Liver (tissue), 9 donors: ENCODE results near the gene BNC2. TPM values are rescaled to one million over a fixed set of nuclear protein-coding genes. Genes with fewer than 3 reads are reported as not detected.

Source experiments
- DNase-seq: peaks from one replicate; pipeline ENCODE4 v3.0.0-alpha.2; 2017; ENCODE audit warnings: low spot score
- H3K27ac ChIP-seq, 2 donors: one replicate each; pipeline ENCODE4 v1.7.0; 2013; ENCODE audit warnings: inconsistent platforms in 2 of 2, low read length in 2 of 2, control low read depth in 1 of 2, low read depth in 1 of 2, mild to moderate bottlenecking in 1 of 2
- H3K27me3 ChIP-seq, 4 donors: one replicate each; pipeline versions ENCODE4 v1.6.1 to v1.7.0; 2013; ENCODE audit warnings: low read length in 3 of 4, inconsistent platforms in 1 of 4, mild to moderate bottlenecking in 1 of 4, moderate library complexity in 1 of 4; ENCODE audit not compliant: control insufficient read depth in 4 of 4, insufficient read depth in 4 of 4
- H3K36me3 ChIP-seq, 4 donors: one replicate each; pipeline versions ENCODE4 v1.6.1 to v1.7.0; 2013; ENCODE audit warnings: low read length in 3 of 4, mild to moderate bottlenecking in 3 of 4, low read depth in 1 of 4, moderate library complexity in 1 of 4; ENCODE audit not compliant: control insufficient read depth in 4 of 4, insufficient read depth in 3 of 4
- H3K4me1 ChIP-seq, 4 donors: one replicate each; pipeline versions ENCODE4 v1.6.1 to v1.7.0; 2013; ENCODE audit warnings: low read length in 3 of 4, mild to moderate bottlenecking in 3 of 4, moderate library complexity in 1 of 4; ENCODE audit not compliant: control insufficient read depth in 4 of 4, insufficient read depth in 4 of 4
- H3K4me3 ChIP-seq, 3 donors: one replicate each; pipeline versions ENCODE4 v1.6.1 to v1.7.0; 2013; ENCODE audit warnings: low read length in 3 of 3, control low read depth in 1 of 3, low read depth in 1 of 3, mild to moderate bottlenecking in 1 of 3
- H3K9ac ChIP-seq, 2 donors: one replicate each; pipeline ENCODE4 v1.7.0; 2013; ENCODE audit warnings: low read length in 2 of 2, mild to moderate bottlenecking in 2 of 2, moderate library complexity in 2 of 2, control low read depth in 1 of 2, low read depth in 1 of 2
- H3K9me3 ChIP-seq, 4 donors: one replicate each; pipeline versions ENCODE4 v1.6.1 to v1.7.0; 2013; ENCODE audit warnings: low read length in 3 of 4; ENCODE audit not compliant: control insufficient read depth in 4 of 4
- ATF3 ChIP-seq: IDR thresholded peaks from 2 replicates; pipeline ENCODE4 v1.6.1; 2016; ENCODE audit warnings: antibody characterized with exemption
- EGR1 ChIP-seq, 2 donors: IDR thresholded peaks; 2 replicates each; pipeline ENCODE4 v1.6.1; 2016 to 2018; ENCODE audit warnings: antibody characterized with exemption in 2 of 2, low read depth in 2 of 2
- FOXA1 ChIP-seq: IDR thresholded peaks from 2 replicates; pipeline ENCODE4 v1.6.1; 2016; ENCODE audit warnings: antibody characterized with exemption
- HNF4A ChIP-seq, 2 donors: conservative IDR thresholded peaks; 2 replicates each; pipeline ENCODE4 v1.6.1; 2016; ENCODE audit warnings: antibody characterized with exemption in 2 of 2, mild to moderate bottlenecking in 2 of 2
- HNF4G ChIP-seq: IDR thresholded peaks from 2 replicates; pipeline ENCODE4 v1.6.1; 2016; ENCODE audit warnings: antibody characterized with exemption
- JUND ChIP-seq, 2 donors: IDR thresholded peaks; 2 replicates each; pipeline ENCODE4 v1.6.1; 2016; ENCODE audit warnings: antibody characterized with exemption in 2 of 2
- MAX ChIP-seq: IDR thresholded peaks from 2 replicates; pipeline ENCODE4 v1.6.1; 2016; ENCODE audit warnings: antibody characterized with exemption
- NR2F2 ChIP-seq: IDR thresholded peaks from 2 replicates; pipeline ENCODE4 v1.6.1; 2016; ENCODE audit warnings: antibody characterized with exemption
- RAD21 ChIP-seq, 2 donors: IDR thresholded peaks; 2 replicates each; pipeline ENCODE4 v1.6.1; 2016; ENCODE audit warnings: antibody characterized with exemption in 2 of 2, mild to moderate bottlenecking in 2 of 2
- SP1 ChIP-seq: IDR thresholded peaks from 2 replicates; pipeline ENCODE4 v1.6.1; 2018; ENCODE audit warnings: antibody characterized with exemption, mild to moderate bottlenecking
- TAF1 ChIP-seq: conservative IDR thresholded peaks from 2 replicates; pipeline ENCODE4 v1.6.1; 2016; ENCODE audit warnings: antibody characterized with exemption, mild to moderate bottlenecking
- ZBTB33 ChIP-seq: IDR thresholded peaks from 2 replicates; pipeline ENCODE4 v1.6.1; 2016; ENCODE audit warnings: antibody characterized with exemption
- WGBS: extraction: QIAGEN DNeasy Blood & Tissue Kit; methylation state at CpG from one replicate; pipeline ENCODE4 v1.1.7; 2013; 5-methylcytosine and 5-hydroxymethylcytosine counted together
- polyA plus RNA-seq, 2 donors: library from polyadenylated mRNA; stranded (reverse) in 1 of 2; unstranded in 1 of 2; fragments of 200-250 nt in 1 of 2; fragments of >200 nt in 1 of 2; fragmentation: Nextera tagmentation in 1 of 2; extraction: Ambion mirVana in 1 of 2; gene quantifications; one replicate each; pipeline versions ENCODE4 v1.2.1 to v1.2.3, GENCODE V29; 2013 to 2015
- total RNA-seq, 2 donors: library from RNA; depleted of rRNA; stranded (reverse); fragments of >200 nt; gene quantifications; one replicate each; pipeline ENCODE4 v1.2.3, GENCODE V29; 2014
- donor health status: healthy.
- donor health status: healthy.
- donor health status: healthy.
- donor health status: healthy.
- donor health status: healthy.

The BNC2 gene
- total and polyA plus RNA-seq, 4 donors, result 0.07 to 0.67 (median 0.08) TPM

GRCh38 chr9:16611983-16612382, 258.5 kb downstream of the BNC2 start:
- Histone ChIP-seq H3K4me1 (no peaks in the 10 kb centered on the region), H3K4me3 (no peak overlapping the region), H3K9ac (no peak overlapping the region), H3K27me3 (no peaks in the 10 kb centered on the region), H3K9me3 (no peaks in the 10 kb centered on the region), H3K36me3 (no peaks in the 10 kb centered on the region), H3K27ac (no peak overlapping the region)
- DNase-seq, result no peak
- WGBS, result 65% methylated on average over 2 of the region's 2 CpGs
- TF ChIP-seq SP1 (no peak), ZBTB33 (no peak), HNF4A (conservative IDR thresholded peaks at IDR 0.05) (no peak)

GRCh38 chr9:16611001-16611400, 259.5 kb downstream of the BNC2 start:
- DNase-seq, result no peak
- no peak for TF ChIP-seq EGR1 (IDR thresholded peaks at IDR 0.05; ENCODE audit: low read depth in 2 of 2)
- no peak for TF ChIP-seq SP1
- no peak for TF ChIP-seq MAX
- no peak for TF ChIP-seq FOXA1
- no peak for TF ChIP-seq ATF3
- no peak for TF ChIP-seq RAD21 (IDR thresholded peaks at IDR 0.05)
- no peak for TF ChIP-seq JUND (IDR thresholded peaks at IDR 0.05)
- no peak for TF ChIP-seq TAF1
- TF ChIP-seq HNF4G, result no peak
- TF ChIP-seq ZBTB33, result no peak
- TF ChIP-seq NR2F2, result no peak
- no peaks in the 10 kb centered on the region for H3K27me3 ChIP-seq
- 66% methylated on average over 4 of the region's 4 CpGs for WGBS
- H3K36me3 ChIP-seq, result no peaks in the 10 kb centered on the region
- no peak overlapping the region for H3K27ac ChIP-seq
- H3K4me3 ChIP-seq, result no peak overlapping the region
- no peaks in the 10 kb centered on the region for H3K9me3 ChIP-seq
- no peak overlapping the region for H3K9ac ChIP-seq
- no peaks in the 10 kb centered on the region for H3K4me1 ChIP-seq

GRCh38 chr9:16610538-16610937, 259.9 kb downstream of the BNC2 start:
- H3K27me3 ChIP-seq, result no peaks in the 10 kb centered on the region
- DNase-seq, result no peak
- H3K4me1 ChIP-seq, result no peaks in the 10 kb centered on the region
- TF ChIP-seq HNF4G (no peak), MAX (no peak)
- H3K36me3 ChIP-seq, result no peaks in the 10 kb centered on the region
- no peak overlapping the region for H3K27ac ChIP-seq
- 58% methylated on average over 3 of the region's 3 CpGs for WGBS
- no peak overlapping the region for H3K4me3 ChIP-seq
- no peak overlapping the region for H3K9ac ChIP-seq
- H3K9me3 ChIP-seq, result no peaks in the 10 kb centered on the region
